COLO668 (cell line): ENCODE results near the gene SLC44A3.
"Not testable (repeated sequence)": the region's sequence is repeated elsewhere in the genome, so short reads cannot be mapped to it uniquely, and the experiment has no call there.

Experiments used
- DNase-seq: peaks from one replicate; lab custom pipeline; 2025; ENCODE audit not compliant: unreplicated experiment; lab: John Stamatoyannopoulos, UW

The SLC44A3 gene

DNA sequence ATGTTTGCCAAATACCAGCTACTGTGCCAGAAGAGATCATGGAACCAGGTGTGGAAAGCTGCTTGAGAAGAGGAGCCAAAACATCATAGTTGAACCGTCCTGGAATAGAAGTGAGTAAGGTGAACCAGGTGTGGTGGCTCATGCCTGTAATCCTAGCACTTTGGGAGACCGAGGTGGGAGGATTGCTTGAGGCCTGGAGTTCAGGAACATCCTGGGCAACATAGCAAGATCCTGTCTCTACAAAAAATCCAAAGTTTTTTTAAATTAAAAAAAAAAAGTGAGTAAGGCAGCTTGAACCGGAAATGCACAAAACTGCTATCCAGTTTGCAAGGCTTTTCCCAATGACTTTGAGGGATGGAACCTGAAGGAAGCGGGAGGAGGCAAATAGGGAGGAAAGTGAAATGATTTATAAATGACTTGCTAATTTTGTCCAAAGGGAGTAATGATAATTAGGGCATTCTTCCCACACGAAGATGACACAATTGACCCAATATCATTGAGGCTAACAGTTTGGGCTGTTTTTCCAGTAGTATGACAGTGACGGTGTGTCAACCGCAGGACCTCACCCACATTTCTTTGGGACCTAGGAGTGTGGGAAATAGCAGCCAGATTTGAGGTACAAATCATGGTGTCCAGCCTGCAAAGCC lies 108.3 kb downstream of the SLC44A3 start:
- DNase-seq, result no peak

- peak; percentile 32 for DNase-seq
Observed at GRCh38 chr1:94929351-94930217, 109.4 kb downstream of the SLC44A3 start.

- no peak for DNase-seq
Observed at GRCh38 chr1:94931254-94931841, 111.2 kb downstream of the SLC44A3 start.

DNA sequence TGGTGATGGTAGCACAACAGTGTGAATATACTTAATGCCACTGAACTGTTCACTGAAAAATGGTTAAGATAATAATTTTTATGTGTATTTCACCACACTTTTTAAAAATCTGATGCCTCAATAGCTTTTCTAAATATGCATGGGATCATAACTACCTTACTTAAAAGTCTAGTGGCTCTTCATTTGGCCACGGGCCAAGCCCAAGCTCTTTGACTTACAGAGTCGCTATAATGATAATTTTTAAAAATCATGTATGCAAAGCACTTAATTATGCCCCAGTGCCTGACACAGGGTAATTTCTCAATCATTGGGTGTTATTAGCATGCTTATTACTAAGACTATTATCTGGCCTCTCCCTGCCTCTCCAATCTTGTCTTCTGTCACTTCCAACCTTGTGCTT lies 114.4 kb downstream of the SLC44A3 start:
- no peak for DNase-seq

- DNase-seq, result no peak
Observed at GRCh38 chr1:94935034-94935433, 114.9 kb downstream of the SLC44A3 start.

GRCh38 chr1:94935476-94935875 lies 115.3 kb downstream of the SLC44A3 start:
- no peak for DNase-seq

DNA sequence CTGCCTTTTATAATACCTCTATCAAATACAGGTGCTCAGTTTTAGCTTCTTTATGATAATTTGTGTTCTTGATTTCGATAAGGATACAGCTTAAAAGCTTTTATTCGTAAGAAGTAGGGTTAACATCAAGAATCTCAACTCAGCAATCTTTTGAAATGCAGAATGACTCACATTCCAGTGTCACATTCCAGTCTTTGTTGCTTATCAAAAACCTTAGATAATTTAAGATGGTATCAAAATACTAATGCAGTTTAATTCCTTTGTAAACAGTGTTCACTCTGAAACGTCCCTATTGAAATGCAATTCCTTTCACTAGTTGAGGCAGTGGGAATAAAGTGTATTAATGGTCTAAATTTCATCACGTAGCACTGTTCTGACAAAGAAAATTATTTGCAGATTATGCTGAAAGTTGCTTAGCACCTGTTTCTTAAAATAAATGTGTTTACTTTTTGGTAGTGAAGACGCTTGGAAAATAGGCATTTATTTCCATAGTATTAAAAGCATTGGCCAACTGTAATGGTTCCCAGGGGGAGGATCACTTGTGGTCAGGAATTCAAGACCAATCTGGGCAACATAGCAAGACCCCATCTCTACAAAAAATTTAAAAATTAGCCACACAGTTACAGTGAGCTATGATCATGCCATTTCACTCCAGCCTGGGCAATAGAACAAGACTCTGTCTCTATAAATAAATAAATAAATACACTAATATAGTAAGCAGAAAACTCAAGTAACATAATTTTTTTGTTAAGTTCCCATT lies 116.9 kb downstream of the SLC44A3 start:
- DNase-seq, result no peak

- DNase-seq, result no peak
Observed at GRCh38 chr1:94937820-94938219, 117.7 kb downstream of the SLC44A3 start.

- no peak for DNase-seq
Observed at GRCh38 chr1:94940738-94941137, 120.6 kb downstream of the SLC44A3 start.

GRCh38 chr1:94941480-94941879 lies 121.3 kb downstream of the SLC44A3 start:
- not testable (repeated sequence) for DNase-seq

DNA sequence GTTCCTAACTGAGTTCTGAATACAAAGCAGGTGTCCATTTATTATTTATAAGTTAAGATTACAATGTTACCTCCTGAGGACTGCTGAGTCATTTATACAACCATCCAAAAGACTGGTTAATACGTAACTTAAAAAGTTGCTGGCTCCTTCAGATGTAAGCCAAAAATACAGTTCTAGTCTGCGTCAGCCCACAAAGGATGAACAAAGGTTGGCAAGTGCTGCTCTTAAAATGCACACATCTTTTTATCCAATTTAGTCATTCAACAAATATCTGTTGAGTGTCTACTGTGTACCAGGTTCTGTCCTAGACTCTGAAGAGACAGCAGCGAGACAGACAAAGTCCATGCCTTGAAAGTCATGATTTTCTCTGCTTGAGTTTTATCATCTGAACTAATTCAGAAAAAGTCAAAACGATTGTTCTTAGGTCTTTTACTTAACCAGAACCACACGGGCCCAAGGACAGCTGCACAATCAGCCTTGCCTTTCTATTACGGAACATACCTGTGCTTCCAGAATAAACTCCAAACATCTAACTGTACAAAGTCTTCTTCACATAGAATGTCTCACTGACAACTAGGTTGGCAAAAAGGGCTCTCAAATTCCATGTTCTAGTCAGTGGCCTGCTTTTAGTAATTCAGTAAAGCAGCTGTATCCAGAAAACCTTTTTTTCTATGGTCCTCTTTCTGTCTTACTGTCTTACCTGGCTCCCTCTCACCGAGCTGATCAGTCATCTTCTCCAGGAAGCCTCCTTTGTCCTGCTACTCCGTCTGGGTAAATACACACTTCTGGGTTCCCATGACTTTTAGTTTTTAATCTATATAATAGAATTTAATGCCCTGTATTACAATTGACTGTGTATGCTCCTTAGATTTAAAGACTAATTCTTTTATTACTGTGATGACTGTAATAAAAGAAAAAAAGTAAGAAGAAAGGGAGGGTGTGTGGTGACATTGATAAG lies 122.3 kb downstream of the SLC44A3 start:
- no peak for DNase-seq
